GM06990 (cell line): ENCODE measurements around the gene GALM.

Experiments used
- DNase-seq: peaks from one replicate; pipeline ENCODE4 v3.0.0-alpha.2; 2011; ENCODE audit not compliant: insufficient read length; ENCODE audit errors: extremely low read depth
- H3K27me3 ChIP-seq: replicated peaks from 2 replicates; pipeline ENCODE4 v1.6.0; 2011; ENCODE audit warnings: low read length; ENCODE audit not compliant: control insufficient read depth, insufficient read depth
- H3K36me3 ChIP-seq: 2 replicates; pipeline ENCODE4 v1.5.1; 2011; ENCODE audit warnings: low read length; ENCODE audit not compliant: control insufficient read depth, insufficient read depth
- H3K4me3 ChIP-seq: replicated peaks from 2 replicates; pipeline ENCODE4 v1.5.1; 2011; ENCODE audit warnings: low read depth, mild to moderate bottlenecking, control low read depth, low read length
- CTCF ChIP-seq: IDR thresholded peaks from 2 replicates; pipeline ENCODE4 v1.5.1; 2011; ENCODE audit warnings: low read length, control low read depth, mild to moderate bottlenecking, inconsistent platforms; ENCODE audit not compliant: insufficient read depth, poor library complexity, severe bottlenecking

Gene GALM

DNA sequence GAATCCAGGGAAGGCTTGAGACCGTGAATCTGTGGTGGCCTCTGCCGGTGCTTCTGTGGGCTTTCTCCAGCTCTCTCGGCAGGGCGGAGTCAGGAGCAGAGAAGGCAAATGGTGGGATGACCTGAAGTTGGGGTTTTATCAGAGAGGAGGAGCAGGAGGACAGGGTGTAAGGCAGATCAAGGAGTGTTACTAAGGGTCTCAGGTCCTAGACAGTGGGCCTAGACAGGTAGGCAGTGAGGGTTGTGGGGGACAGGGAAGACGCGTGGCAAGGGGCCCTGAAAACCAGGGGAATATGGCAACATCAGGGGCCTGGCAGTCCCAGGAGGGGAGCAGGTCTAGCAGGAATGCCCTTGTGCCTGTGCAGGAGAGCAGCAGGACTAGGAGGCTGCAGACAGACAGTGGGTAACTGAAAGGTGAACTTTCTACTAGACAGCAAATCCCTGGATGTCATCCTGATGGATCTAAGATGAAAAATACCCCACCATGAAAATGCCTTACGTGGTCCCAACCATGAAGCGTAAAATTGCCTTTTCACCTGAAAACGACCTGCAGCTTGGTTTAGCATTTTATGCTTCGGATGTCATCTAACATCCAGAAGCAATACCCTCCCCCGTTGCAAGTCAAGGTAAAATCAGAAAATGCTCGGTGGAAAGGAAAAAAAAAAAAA is 43.1 kb downstream of the GALM start:
- H3K4me3 ChIP-seq = no peak overlapping the region
- H3K36me3 ChIP-seq = no peaks in the 10 kb centered on the region
- H3K27me3 ChIP-seq = no peaks in the 10 kb centered on the region
- DNase-seq = no peak
- no peak for TF ChIP-seq CTCF

DNA sequence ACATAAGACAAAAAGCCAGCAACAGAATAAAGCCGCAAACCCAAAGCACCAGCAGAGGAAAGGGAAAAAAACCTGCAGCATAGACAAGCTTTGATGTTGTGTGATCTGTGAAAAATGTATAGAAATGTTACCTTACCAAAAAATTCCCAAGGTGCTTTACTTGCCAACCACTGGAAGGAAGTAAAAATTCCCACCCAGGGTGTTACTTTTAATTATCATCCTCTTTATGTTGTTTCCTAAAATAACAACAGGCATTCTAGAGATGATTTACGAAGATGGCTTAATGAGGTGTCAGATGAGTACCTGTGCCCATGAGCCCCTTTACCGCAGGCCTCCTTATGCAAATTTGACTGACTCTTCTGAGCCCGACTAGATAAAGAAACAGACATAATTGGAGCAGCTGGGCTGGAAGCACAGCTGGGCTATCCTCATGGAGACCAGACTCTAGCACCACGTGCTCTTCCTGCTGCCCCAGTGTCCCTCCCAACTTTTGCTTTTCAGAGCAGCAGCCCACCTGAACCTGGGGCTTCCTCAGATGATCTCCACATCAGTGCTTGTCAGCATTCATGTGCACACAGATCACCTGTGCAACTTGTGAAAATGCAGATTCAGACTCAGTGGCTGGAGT is 43.8 kb downstream of the GALM start:
- TF ChIP-seq CTCF = no peak
- Histone ChIP-seq H3K27me3 (no peaks in the 10 kb centered on the region), H3K36me3 (no peaks in the 10 kb centered on the region), H3K4me3 (no peak overlapping the region)
- DNase-seq = peak; percentile 38

DNA sequence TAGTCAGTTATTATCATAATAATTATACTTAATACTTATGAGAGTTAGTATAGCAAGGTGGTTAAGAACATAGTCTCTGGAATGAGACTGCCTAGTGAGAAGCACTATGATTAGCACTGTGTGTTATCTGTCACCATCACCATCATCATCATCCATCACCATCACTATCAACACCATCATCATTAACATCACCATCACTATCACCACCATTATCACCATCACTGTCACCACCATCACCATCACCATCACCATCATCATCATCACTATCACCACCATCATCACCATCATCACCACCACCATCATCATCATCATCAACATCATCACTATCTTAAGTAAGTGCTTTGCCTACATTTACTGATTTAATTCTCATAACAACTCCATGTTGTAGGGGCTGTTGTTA is 45.6 kb downstream of the GALM start:
- TF ChIP-seq CTCF = no peak
- no peak for DNase-seq
- Histone ChIP-seq H3K36me3 (no peaks in the 10 kb centered on the region), H3K4me3 (no peak overlapping the region), H3K27me3 (no peaks in the 10 kb centered on the region)

GRCh38 chr2:38712413-38712812 is 46.5 kb downstream of the GALM start:
- Histone ChIP-seq H3K36me3 (no peaks in the 10 kb centered on the region), H3K4me3 (no peak overlapping the region), H3K27me3 (no peaks in the 10 kb centered on the region)
- no peak for TF ChIP-seq CTCF
- no peak for DNase-seq

GRCh38 chr2:38712871-38713270 is 47.0 kb downstream of the GALM start:
- H3K4me3 ChIP-seq = no peak overlapping the region
- no peaks in the 10 kb centered on the region for H3K36me3 ChIP-seq
- TF ChIP-seq CTCF = no peak
- no peak for DNase-seq
- no peaks in the 10 kb centered on the region for H3K27me3 ChIP-seq
